H1 (cell line): Measurements from ENCODE around the gene DUSP9. TPM values are rescaled to one million over a fixed set of nuclear protein-coding genes. Genes with fewer than 3 reads are reported as not detected.

Experiments
- CTCF ChIA-PET: fragments of 300-600 bp; sonication (Branson Sonifier 250); formaldehyde crosslinking; loops from one replicate; lab custom pipeline; 2021; ENCODE audit not compliant: partially characterized antibody; lab: Charles Lee
- POLR2A ChIA-PET: fragments of 300-600 bp; sonication (Branson Sonifier 250); formaldehyde crosslinking; loops from one replicate; lab custom pipeline; 2021; ENCODE audit warnings: inconsistent platforms; ENCODE audit not compliant: partially characterized antibody; lab: Charles Lee
- DNase-seq, 2 experiments: peaks; one replicate each; pipeline versions ENCODE4 v3.0.0 to v3.0.0-alpha.2; 2010 to 2022; ENCODE audit warnings: low spot score in 2 of 2, low read depth in 1 of 2, mixed read lengths in 1 of 2
- FAIRE-seq: peaks from 2 replicates; lab custom pipeline; 2011; peaks lifted over from hg19 to GRCh38; lab: Jason Lieb, UNC
- H2AFZ ChIP-seq: 2 replicates; pipeline ENCODE4 v1.8.1; 2012; ENCODE audit warnings: low read length, inconsistent platforms
- H2AK5ac ChIP-seq: 2 replicates; pipeline ENCODE4 v1.6.1; 2013; ENCODE audit warnings: low read depth, low read length
- H2BK120ac ChIP-seq: replicated peaks from 2 replicates; pipeline ENCODE3; 2013; ENCODE audit warnings: low read depth, low read length, inconsistent platforms
- H2BK12ac ChIP-seq: 2 replicates; pipeline ENCODE4 v1.6.1; 2013; ENCODE audit warnings: low read depth, low read length
- H2BK15ac ChIP-seq: 2 replicates; pipeline ENCODE4 v1.6.1; 2013; ENCODE audit warnings: low read length
- H2BK20ac ChIP-seq: 2 replicates; pipeline ENCODE4 v1.6.1; 2013; ENCODE audit warnings: low read length
- H2BK5ac ChIP-seq: 2 replicates; pipeline ENCODE4 v1.6.1; 2013; ENCODE audit warnings: low read depth, low read length
- H3K14ac ChIP-seq: 2 replicates; pipeline ENCODE4 v1.6.1; 2013; ENCODE audit warnings: inconsistent platforms; ENCODE audit not compliant: insufficient read length
- H3K18ac ChIP-seq: 2 replicates; pipeline ENCODE4 v1.6.1; 2013; ENCODE audit warnings: low read length; ENCODE audit errors: extremely low read depth
- H3K23ac ChIP-seq: 2 replicates; pipeline ENCODE4 v1.6.1; 2013; ENCODE audit warnings: inconsistent platforms; ENCODE audit not compliant: insufficient read length
- H3K23me2 ChIP-seq: 2 replicates; pipeline ENCODE4 v1.6.1; 2013; ENCODE audit warnings: low read depth, low read length
- H3K27ac ChIP-seq: 2 replicates; pipeline ENCODE4 v1.6.1; 2011; ENCODE audit warnings: low read depth, low read length, inconsistent platforms
- H3K27me3 ChIP-seq, 4 experiments: replicated peaks in 1 of 4; 1 replicate in 1 of 4; 2 replicates in 3 of 4; pipeline versions ENCODE4 v1.6.1 to v1.8.1; 2011 to 2013; ENCODE audit warnings: low read length in 3 of 4, mild to moderate bottlenecking in 3 of 4, inconsistent platforms in 2 of 4, mixed read lengths in 2 of 4, moderate library complexity in 1 of 4; ENCODE audit not compliant: control insufficient read depth in 3 of 4, insufficient read depth in 3 of 4; ENCODE audit errors: extremely low read depth in 1 of 4
- H3K36me3 ChIP-seq, 4 experiments: 2 replicates each; pipeline versions ENCODE4 v1.6.1 to v1.8.1; 2011 to 2013; ENCODE audit warnings: mild to moderate bottlenecking in 4 of 4, low read length in 3 of 4, moderate library complexity in 2 of 4, control low read depth in 1 of 4, inconsistent platforms in 1 of 4; ENCODE audit not compliant: insufficient read depth in 4 of 4, control insufficient read depth in 2 of 4
- H3K4ac ChIP-seq: replicated peaks from 2 replicates; pipeline ENCODE3; 2013; ENCODE audit warnings: low read length, low read depth, mixed read lengths, inconsistent platforms; ENCODE audit not compliant: insufficient read length
- H3K4me1 ChIP-seq, 4 experiments: replicated peaks in 1 of 4; 1 replicate in 1 of 4; 2 replicates in 3 of 4; pipeline versions ENCODE4 v1.6.1 to v1.8.1; 2011 to 2013; ENCODE audit warnings: low read length in 3 of 4, inconsistent platforms in 2 of 4, mixed read lengths in 1 of 4; ENCODE audit not compliant: insufficient read depth in 4 of 4, control insufficient read depth in 3 of 4
- H3K4me2 ChIP-seq, 2 experiments: 2 replicates each; pipeline versions ENCODE4 v1.6.1 to v1.8.1; 2011 to 2013; ENCODE audit warnings: low read depth in 2 of 2, low read length in 2 of 2, control low read depth in 1 of 2, inconsistent platforms in 1 of 2, mild to moderate bottlenecking in 1 of 2; ENCODE audit not compliant: insufficient read depth in 1 of 2
- H3K4me3 ChIP-seq, 4 experiments: fragments of 200-600, 300-600 bp in 1 of 4; sonication (generic), shearing (Covaris generic), sonication (Bioruptor Twin) in 1 of 4; 2 replicates each; pipeline versions ENCODE4 v1.5.1 to v1.8.1; 2011 to 2016; ENCODE audit warnings: low read length in 4 of 4, low read depth in 3 of 4, control low read depth in 2 of 4, inconsistent platforms in 2 of 4, mild to moderate bottlenecking in 2 of 4, mixed read lengths in 1 of 4, moderate library complexity in 1 of 4; ENCODE audit not compliant: insufficient read depth in 2 of 4; ENCODE audit errors: extremely low read depth in 1 of 4
- H3K56ac ChIP-seq: replicated peaks from 2 replicates; pipeline ENCODE3; 2013; ENCODE audit warnings: low read depth, mild to moderate bottlenecking, mixed read lengths, low read length, inconsistent platforms; ENCODE audit not compliant: insufficient read length
- H3K79me1 ChIP-seq: 2 replicates; pipeline ENCODE4 v1.6.1; 2013; ENCODE audit warnings: low read depth, low read length, control low read depth
- H3K79me2 ChIP-seq, 2 experiments: 2 replicates each; pipeline versions ENCODE4 v1.6.1 to v1.8.1; 2012 to 2013; ENCODE audit warnings: low read length in 2 of 2, mild to moderate bottlenecking in 2 of 2, inconsistent platforms in 1 of 2; ENCODE audit not compliant: insufficient read depth in 2 of 2, control insufficient read depth in 1 of 2
- H3K9ac ChIP-seq, 4 experiments: replicated peaks in 1 of 4; 1 replicate in 1 of 4; 2 replicates in 3 of 4; pipeline versions ENCODE4 v1.6.1 to v1.8.1; 2011 to 2013; ENCODE audit warnings: low read depth in 3 of 4, low read length in 3 of 4, control low read depth in 2 of 4, mild to moderate bottlenecking in 2 of 4, moderate library complexity in 2 of 4, inconsistent platforms in 1 of 4; ENCODE audit errors: extremely low read depth in 1 of 4
- H3K9me3 ChIP-seq, 2 experiments: 2 replicates each; pipeline versions ENCODE4 v1.6.1 to v1.8.1; 2012 to 2013; ENCODE audit warnings: mild to moderate bottlenecking in 2 of 2, moderate library complexity in 2 of 2, control low read depth in 1 of 2, inconsistent platforms in 1 of 2, low read depth in 1 of 2, low read length in 1 of 2, mixed read lengths in 1 of 2; ENCODE audit not compliant: insufficient read depth in 2 of 2
- H4K20me1 ChIP-seq, 2 experiments: replicated peaks in 1 of 2; 2 replicates each; pipeline versions ENCODE3 to v1.8.1; 2011 to 2013; ENCODE audit warnings: inconsistent platforms in 2 of 2, low read length in 2 of 2, mild to moderate bottlenecking in 1 of 2; ENCODE audit not compliant: insufficient read depth in 2 of 2, control insufficient read depth in 1 of 2
- H4K5ac ChIP-seq: 2 replicates; pipeline ENCODE4 v1.6.1; 2013; ENCODE audit warnings: low read length, low read depth, mixed read lengths, inconsistent platforms; ENCODE audit not compliant: insufficient read length
- H4K8ac ChIP-seq: 2 replicates; pipeline ENCODE4 v1.8.0; 2013; ENCODE audit warnings: mild to moderate bottlenecking, moderate library complexity, low read length, inconsistent platforms; ENCODE audit not compliant: insufficient read depth; ENCODE audit errors: extremely low read depth
- H4K91ac ChIP-seq: replicated peaks from 2 replicates; pipeline ENCODE3; 2013; ENCODE audit warnings: low read length, mixed read lengths, inconsistent platforms; ENCODE audit not compliant: insufficient read length
- CEBPB ChIP-seq: IDR thresholded peaks from 2 replicates; pipeline ENCODE4 v1.6.1; 2012; ENCODE audit warnings: low read depth, low read length
- CHD1 ChIP-seq: IDR thresholded peaks from 2 replicates; pipeline ENCODE4 v1.6.1; 2012; ENCODE audit warnings: low read depth, low read length, improper control_type of control experiment
- CHD2 ChIP-seq: IDR thresholded peaks from 2 replicates; pipeline ENCODE4 v1.6.1; 2012; ENCODE audit warnings: low read length, improper control_type of control experiment
- HDAC2 ChIP-seq, 2 experiments: fragments of 300-600 bp in 1 of 2; sonication (generic) in 1 of 2; IDR thresholded peaks; 2 replicates each; pipeline ENCODE4 v1.6.1; 2011 to 2012; ENCODE audit warnings: low read depth in 2 of 2, low read length in 2 of 2, mild to moderate bottlenecking in 2 of 2, moderate library complexity in 2 of 2, borderline replicate concordance in 1 of 2, inconsistent platforms in 1 of 2
- HDAC6 ChIP-seq: IDR thresholded peaks from one replicate; pipeline ENCODE4 v1.7.1; 2012; ENCODE audit warnings: low read depth, mild to moderate bottlenecking, inconsistent platforms, low read length, moderate library complexity
- NRF1 ChIP-seq: IDR thresholded peaks from 2 replicates; pipeline ENCODE4 v1.6.1; 2011; ENCODE audit warnings: mild to moderate bottlenecking, low read depth, low read length, improper control_type of control experiment
- POLR2AphosphoS5 ChIP-seq: IDR thresholded peaks from 2 replicates; pipeline ENCODE4 v1.6.1; 2011; ENCODE audit warnings: low read depth, low read length
- RNF2 ChIP-seq: fragments of 200-900, 300-1000 bp; sonication (generic); IDR thresholded peaks from 2 replicates; pipeline ENCODE4 v1.7.1; 2016; ENCODE audit warnings: borderline replicate concordance, low read depth, mild to moderate bottlenecking, antibody characterized with exemption, low read length; ENCODE audit not compliant: poor library complexity, severe bottlenecking; ENCODE audit errors: missing control alignments
- TAF1 ChIP-seq: IDR thresholded peaks from 2 replicates; pipeline ENCODE4 v1.6.1; 2011; ENCODE audit warnings: mild to moderate bottlenecking, low read depth, low read length
- TAF7 ChIP-seq: optimal IDR thresholded peaks from 2 replicates; pipeline ENCODE3; 2011; ENCODE audit warnings: low read depth, mild to moderate bottlenecking, inconsistent platforms, low read length, moderate library complexity, borderline replicate concordance
- TEAD4 ChIP-seq: IDR thresholded peaks from 2 replicates; pipeline ENCODE4 v1.6.1; 2012; ENCODE audit warnings: low read depth, low read length, inconsistent platforms, mixed read lengths
- YY1 ChIP-seq: IDR thresholded peaks from 2 replicates; pipeline ENCODE4 v1.6.1; 2011; ENCODE audit warnings: low read depth, mild to moderate bottlenecking, low read length
- WGBS, 2 experiments: shearing (Covaris generic) in 1 of 2; methylation state at CpG; one replicate each; pipeline versions ENCODE4 v1.1.6 to v1.1.7; 2013 to 2015; ENCODE audit warnings: low lambda C conversion rate in 2 of 2, mixed read lengths in 2 of 2, inconsistent platforms in 1 of 2, low coverage in 1 of 2, missing lambda C conversion rate in 1 of 2; ENCODE audit not compliant: insufficient replicate concordance in 2 of 2, insufficient coverage in 1 of 2, insufficient read length in 1 of 2; ENCODE audit errors: extremely low coverage in 1 of 2, missing lambda C conversion rate in 1 of 2; 5-methylcytosine and 5-hydroxymethylcytosine counted together
- polyA plus RNA-seq, 7 experiments: library from polyadenylated mRNA; depleted of rRNA in 3 of 7; stranded (reverse) in 5 of 7; unstranded in 2 of 7; fragments of >200 nt in 5 of 7; fragments of 200-250 nt in 2 of 7; gene quantifications; 1 replicate in 5 of 7; 2 replicates in 1 of 7; 4 replicates in 1 of 7; pipeline versions ENCODE4 v1.2.1 to v1.2.3, GENCODE V29; 2011 to 2013; ENCODE audit warnings: missing spikeins in 2 of 7, mixed read lengths in 2 of 7
- total RNA-seq: library from RNA; stranded (reverse); fragmentation: NEBNext Ultra II Directional; extraction: Animal tissue kit (Norgen Biotek cat#: 25700); gene quantifications from 2 replicates; pipeline ENCODE4 v1.2.1, GENCODE V29; 2021
- TF ChIP-seq, protein P1 (sequence below): IDR thresholded peaks from 2 replicates; pipeline ENCODE4 v1.6.1; 2012; ENCODE audit warnings: inconsistent platforms
- TF ChIP-seq, protein P2 (sequence below): IDR thresholded peaks from 2 replicates; pipeline ENCODE4 v1.6.1; 2011; ENCODE audit warnings: low read depth, mild to moderate bottlenecking, low read length; ENCODE audit not compliant: insufficient read depth

Gene DUSP9
- total and polyA plus RNA-seq, 2 of the 8 experiments (the other 6 are each of a cell fraction or from before 2014, with no cell fraction given) = 0.80 to 1.1 TPM

DNA sequence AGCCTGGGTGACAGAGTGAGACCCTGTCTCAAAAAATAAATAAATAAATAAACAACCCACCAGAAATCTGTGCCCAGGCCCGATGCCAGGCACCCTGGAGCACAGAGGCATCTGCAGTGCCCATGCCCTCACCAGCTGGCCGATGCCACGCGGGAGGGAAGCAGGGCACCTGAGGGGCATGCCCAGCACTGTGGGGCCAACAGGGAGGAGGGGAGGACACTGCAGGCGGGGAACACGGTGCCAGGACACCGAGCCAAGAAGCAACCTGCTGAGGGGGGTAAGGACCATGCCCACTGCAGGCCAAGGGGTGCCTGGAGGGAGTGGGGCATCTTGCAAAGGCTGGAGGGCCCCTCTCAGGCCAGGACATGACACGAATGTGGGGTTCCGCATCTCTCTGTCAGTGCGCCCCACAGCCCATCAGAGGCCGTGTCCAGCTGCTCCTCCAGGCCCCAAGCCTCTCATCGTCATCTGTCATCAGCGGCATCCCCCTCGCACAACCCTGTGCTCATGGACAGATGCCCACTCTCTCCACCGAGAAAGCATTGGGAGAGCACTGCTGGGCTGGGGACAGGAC, 13.3 kb upstream of the DUSP9 start:
- H3K9ac ChIP-seq = no peak overlapping the region
- no peaks in the 10 kb centered on the region for H3K36me3 ChIP-seq
- no peak overlapping the region for H2BK5ac ChIP-seq
- H3K79me2 ChIP-seq = no peaks in the 10 kb centered on the region
- DNase-seq = no peak
- no peaks in the 10 kb centered on the region for H3K4me1 ChIP-seq
- no peak overlapping the region for H4K5ac ChIP-seq
- no peak overlapping the region for H2BK12ac ChIP-seq
- FAIRE-seq = no peak
- 98% methylated on average over 7 of the region's 15 CpGs; no CpG with 5 or more reads in 1 of the 2 experiments for WGBS, 2 experiments
- H2AFZ ChIP-seq = no peak overlapping the region
- H4K20me1 ChIP-seq = no peaks in the 10 kb centered on the region
- no peak overlapping the region for H3K4me3 ChIP-seq
- H2BK15ac ChIP-seq = no peak overlapping the region
- no peak overlapping the region for H3K56ac ChIP-seq
- H3K23ac ChIP-seq = no peak overlapping the region
- H2BK20ac ChIP-seq = no peak overlapping the region
- H4K91ac ChIP-seq = no peak overlapping the region
- H3K18ac ChIP-seq = no peak overlapping the region
- no peaks in the 10 kb centered on the region for H3K23me2 ChIP-seq
- H3K4ac ChIP-seq = no peak overlapping the region
- H3K9me3 ChIP-seq = no peaks in the 10 kb centered on the region
- H4K8ac ChIP-seq = no peak overlapping the region
- H3K27ac ChIP-seq = no peak overlapping the region
- no peaks in the 10 kb centered on the region for H3K79me1 ChIP-seq
- no peak overlapping the region for H3K4me2 ChIP-seq
- no peaks in the 10 kb centered on the region for H3K27me3 ChIP-seq
- POLR2A ChIA-PET = no interaction called here
- CTCF ChIA-PET = no interaction called here
- H2AK5ac ChIP-seq = no peak overlapping the region
- H3K14ac ChIP-seq = no peak overlapping the region
- H2BK120ac ChIP-seq = no peak overlapping the region
- TF ChIP-seq HDAC6 (no peak), CHD1 (no peak), NRF1 (no peak), TEAD4 (no peak), TAF7 (no peak), CHD2 (no peak), YY1 (no peak), POLR2AphosphoS5 (no peak), RNF2 (no peak), TAF1 (no peak), HDAC2 (IDR thresholded peaks at IDR 0.05; ENCODE audit: borderline replicate concordance in 1 of 2, low read depth in 2 of 2, low read length in 2 of 2) (no peak), CEBPB (no peak)
- TF ChIP-seq, protein P1, sequence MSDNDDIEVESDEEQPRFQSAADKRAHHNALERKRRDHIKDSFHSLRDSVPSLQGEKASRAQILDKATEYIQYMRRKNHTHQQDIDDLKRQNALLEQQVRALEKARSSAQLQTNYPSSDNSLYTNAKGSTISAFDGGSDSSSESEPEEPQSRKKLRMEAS = no peak
- TF ChIP-seq, protein P2, sequence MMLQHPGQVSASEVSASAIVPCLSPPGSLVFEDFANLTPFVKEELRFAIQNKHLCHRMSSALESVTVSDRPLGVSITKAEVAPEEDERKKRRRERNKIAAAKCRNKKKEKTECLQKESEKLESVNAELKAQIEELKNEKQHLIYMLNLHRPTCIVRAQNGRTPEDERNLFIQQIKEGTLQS = no peak
